SK-N-SH (cell line): ENCODE data around the gene OBSCN.

ENCODE experiments used
- ELF1 ChIP-seq: IDR thresholded peaks from 2 replicates; pipeline ENCODE4 v1.4.0; 2012
- EP300 ChIP-seq, 2 experiments: IDR thresholded peaks; 2 replicates each; pipeline versions ENCODE4 v1.4.0 to v1.6.1; 2012; ENCODE audit warnings: borderline replicate concordance in 1 of 2, low read depth in 1 of 2, low read length in 1 of 2
- FOXM1 ChIP-seq: IDR thresholded peaks from 2 replicates; pipeline ENCODE4 v1.4.0; 2012; ENCODE audit warnings: low read depth, mild to moderate bottlenecking
- JUND ChIP-seq: IDR thresholded peaks from 2 replicates; pipeline ENCODE4 v1.4.0; 2012
- NRF1 ChIP-seq: IDR thresholded peaks from 2 replicates; pipeline ENCODE4 v1.6.1; 2012; ENCODE audit warnings: low read depth, mild to moderate bottlenecking, low read length
- POLR2AphosphoS5 ChIP-seq: IDR thresholded peaks from 2 replicates; pipeline ENCODE4 v1.6.1; 2012; ENCODE audit warnings: low read depth, low read length
- TAF1 ChIP-seq: IDR thresholded peaks from 2 replicates; pipeline ENCODE4 v1.6.1; 2012; ENCODE audit warnings: low read depth, mild to moderate bottlenecking, low read length, moderate library complexity, borderline replicate concordance
- TEAD4 ChIP-seq: IDR thresholded peaks from 2 replicates; pipeline ENCODE4 v1.4.0; 2012; ENCODE audit warnings: mild to moderate bottlenecking, borderline replicate concordance; ENCODE audit not compliant: insufficient read depth
- TF ChIP-seq, protein P1 (sequence below): IDR thresholded peaks from 2 replicates; pipeline ENCODE4 v1.6.1; 2012; ENCODE audit warnings: mild to moderate bottlenecking, low read depth, low read length, moderate library complexity
- TF ChIP-seq, protein P2 (sequence below): fragments of 200-600 bp; sonication (generic); IDR thresholded peaks from 2 replicates; pipeline ENCODE4 v1.6.1; 2017; ENCODE audit warnings: antibody characterized with exemption, mild to moderate bottlenecking, moderate library complexity
- TF ChIP-seq, protein P3 (sequence below): IDR thresholded peaks from 2 replicates; pipeline ENCODE4 v1.4.0; 2012; ENCODE audit warnings: low read depth

- TF ChIP-seq, protein P1, sequence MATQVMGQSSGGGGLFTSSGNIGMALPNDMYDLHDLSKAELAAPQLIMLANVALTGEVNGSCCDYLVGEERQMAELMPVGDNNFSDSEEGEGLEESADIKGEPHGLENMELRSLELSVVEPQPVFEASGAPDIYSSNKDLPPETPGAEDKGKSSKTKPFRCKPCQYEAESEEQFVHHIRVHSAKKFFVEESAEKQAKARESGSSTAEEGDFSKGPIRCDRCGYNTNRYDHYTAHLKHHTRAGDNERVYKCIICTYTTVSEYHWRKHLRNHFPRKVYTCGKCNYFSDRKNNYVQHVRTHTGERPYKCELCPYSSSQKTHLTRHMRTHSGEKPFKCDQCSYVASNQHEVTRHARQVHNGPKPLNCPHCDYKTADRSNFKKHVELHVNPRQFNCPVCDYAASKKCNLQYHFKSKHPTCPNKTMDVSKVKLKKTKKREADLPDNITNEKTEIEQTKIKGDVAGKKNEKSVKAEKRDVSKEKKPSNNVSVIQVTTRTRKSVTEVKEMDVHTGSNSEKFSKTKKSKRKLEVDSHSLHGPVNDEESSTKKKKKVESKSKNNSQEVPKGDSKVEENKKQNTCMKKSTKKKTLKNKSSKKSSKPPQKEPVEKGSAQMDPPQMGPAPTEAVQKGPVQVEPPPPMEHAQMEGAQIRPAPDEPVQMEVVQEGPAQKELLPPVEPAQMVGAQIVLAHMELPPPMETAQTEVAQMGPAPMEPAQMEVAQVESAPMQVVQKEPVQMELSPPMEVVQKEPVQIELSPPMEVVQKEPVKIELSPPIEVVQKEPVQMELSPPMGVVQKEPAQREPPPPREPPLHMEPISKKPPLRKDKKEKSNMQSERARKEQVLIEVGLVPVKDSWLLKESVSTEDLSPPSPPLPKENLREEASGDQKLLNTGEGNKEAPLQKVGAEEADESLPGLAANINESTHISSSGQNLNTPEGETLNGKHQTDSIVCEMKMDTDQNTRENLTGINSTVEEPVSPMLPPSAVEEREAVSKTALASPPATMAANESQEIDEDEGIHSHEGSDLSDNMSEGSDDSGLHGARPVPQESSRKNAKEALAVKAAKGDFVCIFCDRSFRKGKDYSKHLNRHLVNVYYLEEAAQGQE = no peak
- no peak for TF ChIP-seq ELF1
- TF ChIP-seq, protein P2, sequence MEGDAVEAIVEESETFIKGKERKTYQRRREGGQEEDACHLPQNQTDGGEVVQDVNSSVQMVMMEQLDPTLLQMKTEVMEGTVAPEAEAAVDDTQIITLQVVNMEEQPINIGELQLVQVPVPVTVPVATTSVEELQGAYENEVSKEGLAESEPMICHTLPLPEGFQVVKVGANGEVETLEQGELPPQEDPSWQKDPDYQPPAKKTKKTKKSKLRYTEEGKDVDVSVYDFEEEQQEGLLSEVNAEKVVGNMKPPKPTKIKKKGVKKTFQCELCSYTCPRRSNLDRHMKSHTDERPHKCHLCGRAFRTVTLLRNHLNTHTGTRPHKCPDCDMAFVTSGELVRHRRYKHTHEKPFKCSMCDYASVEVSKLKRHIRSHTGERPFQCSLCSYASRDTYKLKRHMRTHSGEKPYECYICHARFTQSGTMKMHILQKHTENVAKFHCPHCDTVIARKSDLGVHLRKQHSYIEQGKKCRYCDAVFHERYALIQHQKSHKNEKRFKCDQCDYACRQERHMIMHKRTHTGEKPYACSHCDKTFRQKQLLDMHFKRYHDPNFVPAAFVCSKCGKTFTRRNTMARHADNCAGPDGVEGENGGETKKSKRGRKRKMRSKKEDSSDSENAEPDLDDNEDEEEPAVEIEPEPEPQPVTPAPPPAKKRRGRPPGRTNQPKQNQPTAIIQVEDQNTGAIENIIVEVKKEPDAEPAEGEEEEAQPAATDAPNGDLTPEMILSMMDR = no peak
- TF ChIP-seq, protein P3, sequence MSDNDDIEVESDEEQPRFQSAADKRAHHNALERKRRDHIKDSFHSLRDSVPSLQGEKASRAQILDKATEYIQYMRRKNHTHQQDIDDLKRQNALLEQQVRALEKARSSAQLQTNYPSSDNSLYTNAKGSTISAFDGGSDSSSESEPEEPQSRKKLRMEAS = no peak
- no peak for TF ChIP-seq TAF1
- no peak for TF ChIP-seq TEAD4
- no peak for TF ChIP-seq EP300 (IDR thresholded peaks at IDR 0.05; ENCODE audit: borderline replicate concordance in 1 of 2, low read depth in 1 of 2, low read length in 1 of 2)
- TF ChIP-seq POLR2AphosphoS5 = no peak
- TF ChIP-seq NRF1 = no peak
- no peak for TF ChIP-seq JUND
- no peak for TF ChIP-seq FOXM1
Measured at GRCh38 chr1:228259951-228260350, 52.1 kb downstream of the OBSCN start.
